ENCODE results near the gene NIM1K.
A peak's percentile ranks its signal among the peaks of the same experiment; 100 is the strongest.
"Not testable (repeated sequence)": the region's sequence is repeated elsewhere in the genome, so short reads cannot be mapped to it uniquely, and the experiment has no call there.

Gene NIM1K

DNA sequence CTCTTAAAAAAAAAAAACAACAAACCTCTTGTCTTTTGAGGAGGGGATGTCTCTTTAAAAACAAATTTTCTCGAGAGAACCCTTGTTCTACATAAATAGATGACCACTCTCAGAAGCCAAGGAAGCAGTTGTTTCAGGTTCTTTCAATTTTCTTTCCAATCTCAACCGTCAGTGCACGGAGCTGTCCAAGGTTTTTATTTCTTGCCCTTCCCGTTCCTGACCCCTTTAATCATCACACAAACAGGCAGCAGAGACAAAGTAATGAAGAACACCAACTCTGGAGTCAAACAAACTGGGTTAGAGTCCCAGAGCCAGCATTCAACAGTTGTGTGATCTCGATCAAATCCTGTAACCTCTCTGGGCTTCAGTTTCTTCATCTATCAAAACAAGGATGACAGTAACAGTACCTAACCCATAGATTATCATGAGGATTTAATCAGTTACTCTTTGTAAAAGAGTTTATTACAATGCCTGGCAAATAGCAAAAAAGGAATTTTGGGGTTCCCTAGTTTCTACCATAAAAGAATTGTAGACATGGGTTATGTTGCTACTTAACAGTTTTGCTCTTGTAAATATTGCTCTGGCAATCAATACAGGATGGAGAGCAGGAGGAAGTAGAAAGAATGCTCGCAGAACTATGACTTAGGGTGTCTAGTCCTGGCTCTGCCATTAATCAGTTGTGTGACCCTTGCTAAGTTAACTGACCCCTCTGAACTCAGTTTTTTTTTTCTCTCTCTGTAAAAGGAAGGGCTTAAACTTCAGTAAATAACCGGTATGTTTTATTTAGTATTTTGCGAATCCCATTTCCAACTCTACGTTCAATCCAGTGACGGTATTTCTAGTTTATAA is 1.0 kb upstream of the NIM1K start:
- DNase-seq = no peak

GRCh38 chr5:43192558-43193180 is 644 bp downstream of the NIM1K start:
- peak; percentile 24 for DNase-seq

- DNase-seq = peak; percentile 35
Measured at GRCh38 chr5:43193181-43193893, 1.3 kb downstream of the NIM1K start.

DNA sequence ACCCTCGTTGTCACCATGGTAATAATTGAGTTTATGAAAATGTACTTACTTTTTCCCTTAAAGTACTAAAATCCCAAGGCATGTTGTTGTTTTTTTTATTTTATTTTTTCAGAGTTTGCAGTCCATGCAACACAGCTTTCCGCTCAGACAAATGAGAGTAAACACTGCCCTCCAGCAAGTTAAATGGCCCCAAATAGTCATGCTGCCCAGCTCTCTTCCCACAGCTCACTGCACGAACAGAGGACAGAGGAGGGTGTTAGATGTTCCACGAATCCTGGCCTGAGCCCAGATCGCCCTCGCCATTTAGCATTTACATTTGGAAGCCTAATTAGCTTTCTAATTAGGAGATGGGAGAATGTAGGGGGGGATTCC is 1.9 kb downstream of the NIM1K start:
- DNase-seq = no peak

DNA sequence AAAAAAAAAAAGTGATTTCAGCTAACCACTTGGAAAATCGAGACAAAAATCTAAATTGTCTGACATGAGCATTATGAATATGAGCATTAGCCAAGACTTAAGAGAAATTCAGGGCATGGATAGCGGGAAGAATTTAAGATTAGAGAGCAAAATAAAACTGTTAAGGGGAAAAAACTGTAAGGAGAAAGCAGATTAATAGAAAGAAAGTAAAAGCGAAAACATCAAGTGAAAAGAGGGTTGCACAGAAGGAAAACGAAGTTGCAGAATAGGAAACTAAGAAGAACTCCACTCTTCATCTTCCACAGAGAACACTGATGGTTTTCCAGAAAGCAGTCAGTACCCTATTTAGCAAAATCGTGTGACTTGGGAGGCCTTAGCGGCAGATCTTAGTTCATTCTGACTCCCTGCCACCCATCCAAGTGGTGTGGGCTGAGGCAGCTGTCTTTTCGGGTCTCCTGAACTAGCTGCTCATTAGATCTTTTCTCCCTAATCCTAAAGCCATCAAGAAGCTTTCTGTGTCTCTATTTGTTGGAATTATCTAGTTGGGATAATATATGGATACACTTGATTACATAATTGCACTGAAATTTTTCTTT is 3.7 kb downstream of the NIM1K start:
- DNase-seq = no peak

DNA sequence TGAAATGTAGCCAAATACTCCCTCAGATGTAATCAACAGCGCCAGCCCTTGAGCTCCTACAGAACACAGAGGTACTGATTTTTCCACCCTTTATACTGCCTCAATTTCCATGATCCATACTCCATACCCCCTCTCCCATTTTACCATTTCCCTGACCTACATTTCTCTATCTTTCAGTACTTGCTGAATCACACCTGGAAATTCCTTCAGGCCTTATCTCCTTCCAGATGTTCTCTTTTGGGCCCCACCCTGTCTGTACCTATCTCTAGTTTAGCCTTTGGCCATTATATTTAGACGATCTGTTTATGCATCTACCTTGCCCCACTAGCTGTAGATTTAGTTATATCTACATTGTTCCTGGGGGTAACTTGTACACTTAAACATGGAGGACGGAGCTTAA is 5.5 kb downstream of the NIM1K start:
- no peak for DNase-seq

GRCh38 chr5:43201442-43201841 is 9.4 kb downstream of the NIM1K start:
- DNase-seq = not testable (repeated sequence)

GRCh38 chr5:43202380-43202779 is 10.4 kb downstream of the NIM1K start:
- DNase-seq = no peak

GRCh38 chr5:43203373-43203772 is 11.3 kb downstream of the NIM1K start:
- no peak for DNase-seq

GRCh38 chr5:43204958-43205357 is 12.9 kb downstream of the NIM1K start:
- DNase-seq = no peak

GRCh38 chr5:43207601-43208000 is 15.6 kb downstream of the NIM1K start:
- DNase-seq = no peak

- no peak for DNase-seq
Measured at GRCh38 chr5:43208658-43209057, 16.6 kb downstream of the NIM1K start.

DNA sequence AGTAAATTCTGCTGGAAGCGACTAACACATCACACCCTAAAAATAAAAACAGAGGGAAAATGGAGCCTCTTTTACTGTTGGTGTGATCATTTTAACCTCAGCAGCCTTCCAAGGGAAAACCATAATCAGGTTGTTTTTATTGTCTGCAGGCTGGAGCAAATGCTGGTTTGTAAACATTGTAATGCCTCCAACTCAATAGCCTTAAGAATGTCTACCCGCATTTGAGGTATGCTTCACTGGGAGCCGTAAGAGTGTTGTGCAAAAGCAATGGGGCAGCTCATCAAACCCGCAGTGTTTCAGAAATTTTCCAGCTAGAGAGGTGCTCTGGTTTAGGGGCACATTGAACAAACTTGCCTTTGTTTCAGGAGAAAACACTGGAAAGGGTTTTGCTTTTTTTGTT is 17.0 kb downstream of the NIM1K start:
- no peak for DNase-seq

GRCh38 chr5:43209833-43210232 is 17.8 kb downstream of the NIM1K start:
- DNase-seq = no peak

- no peak for DNase-seq
Measured at GRCh38 chr5:43210570-43210969, 18.5 kb downstream of the NIM1K start.

DNA sequence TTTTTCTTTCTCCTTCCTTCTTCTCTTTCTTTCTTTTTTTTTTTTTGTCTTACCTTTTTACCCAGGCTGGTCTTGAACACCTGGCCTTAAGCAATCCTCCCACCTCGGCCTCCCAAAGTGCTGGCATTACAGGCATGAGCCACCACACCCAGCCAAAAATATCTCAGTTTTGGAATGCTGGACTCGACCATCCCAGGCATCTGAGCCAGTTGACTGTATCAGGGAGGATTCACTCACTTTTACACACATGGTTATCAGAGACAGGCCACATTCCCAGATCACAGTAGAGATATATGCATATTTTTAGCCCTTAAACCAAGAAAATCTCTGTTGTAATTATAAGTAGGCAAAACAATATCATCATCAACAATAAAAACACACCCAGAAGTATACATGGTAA is 21.9 kb downstream of the NIM1K start:
- DNase-seq = no peak

GRCh38 chr5:43215073-43215631 is 23.1 kb downstream of the NIM1K start:
- no peak for DNase-seq

DNA sequence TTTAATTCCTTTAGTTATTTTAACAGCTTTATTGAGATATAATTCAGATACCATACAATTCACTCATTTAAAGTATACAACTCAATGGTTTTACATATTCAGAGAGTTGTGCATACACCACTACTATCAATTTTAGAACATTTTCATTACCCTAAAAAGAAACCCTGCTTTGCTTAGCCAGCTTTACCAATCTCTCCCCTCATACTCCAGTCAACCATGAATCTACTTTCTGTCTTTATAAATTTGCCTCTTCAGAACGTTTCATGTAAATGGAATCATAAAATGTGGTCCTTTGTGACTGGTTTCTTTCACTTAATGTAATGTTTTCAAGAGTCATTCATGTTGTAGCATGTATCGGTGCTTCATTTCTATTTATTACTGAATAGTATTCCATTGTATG is 24.9 kb downstream of the NIM1K start:
- no peak for DNase-seq

GRCh38 chr5:43219120-43219519 is 27.1 kb downstream of the NIM1K start:
- DNase-seq = no peak

GRCh38 chr5:43221502-43221901 is 29.5 kb downstream of the NIM1K start:
- no peak for DNase-seq

GRCh38 chr5:43225649-43226245 is 33.7 kb downstream of the NIM1K start:
- DNase-seq = no peak

- no peak for DNase-seq
Measured at GRCh38 chr5:43227655-43228054, 35.6 kb downstream of the NIM1K start.

DNA sequence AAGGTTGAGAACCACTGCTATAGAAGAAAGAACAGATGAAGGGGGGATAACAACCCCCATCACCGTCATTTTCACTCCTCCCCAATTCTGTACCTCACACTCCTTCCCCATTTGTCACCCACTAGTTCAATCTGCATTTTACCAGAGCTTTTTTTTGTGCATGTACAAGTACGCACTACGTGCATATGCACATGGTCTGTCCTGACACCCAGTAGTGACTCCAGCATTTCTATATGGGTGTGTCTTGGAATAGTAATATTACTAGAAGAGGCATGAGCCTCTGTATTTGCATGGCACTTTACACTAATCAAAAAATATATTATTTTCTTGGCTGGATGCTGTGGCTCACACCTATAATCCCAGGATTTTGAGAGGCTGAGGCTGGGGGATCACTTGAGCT is 38.7 kb downstream of the NIM1K start:
- DNase-seq = no peak

All from activated naive CD4-positive, alpha-beta T cell treated with Interleukin-2 at 50 U/mL for 16 hours (primary cell).